GM18511 (cell line): ENCODE results near the gene RHBDD2.
"Not testable (repeated sequence)": the region's sequence is repeated elsewhere in the genome, so short reads cannot be mapped to it uniquely, and the experiment has no call there.

Experiments used
- ATAC-seq: cut with Tn5 transposase; IDR thresholded peaks from one replicate; pipeline ENCODE4 v1.9.1; 2021; ENCODE audit warnings: mild to moderate bottlenecking, moderate library complexity; ENCODE audit not compliant: unreplicated experiment

RHBDD2 gene

DNA sequence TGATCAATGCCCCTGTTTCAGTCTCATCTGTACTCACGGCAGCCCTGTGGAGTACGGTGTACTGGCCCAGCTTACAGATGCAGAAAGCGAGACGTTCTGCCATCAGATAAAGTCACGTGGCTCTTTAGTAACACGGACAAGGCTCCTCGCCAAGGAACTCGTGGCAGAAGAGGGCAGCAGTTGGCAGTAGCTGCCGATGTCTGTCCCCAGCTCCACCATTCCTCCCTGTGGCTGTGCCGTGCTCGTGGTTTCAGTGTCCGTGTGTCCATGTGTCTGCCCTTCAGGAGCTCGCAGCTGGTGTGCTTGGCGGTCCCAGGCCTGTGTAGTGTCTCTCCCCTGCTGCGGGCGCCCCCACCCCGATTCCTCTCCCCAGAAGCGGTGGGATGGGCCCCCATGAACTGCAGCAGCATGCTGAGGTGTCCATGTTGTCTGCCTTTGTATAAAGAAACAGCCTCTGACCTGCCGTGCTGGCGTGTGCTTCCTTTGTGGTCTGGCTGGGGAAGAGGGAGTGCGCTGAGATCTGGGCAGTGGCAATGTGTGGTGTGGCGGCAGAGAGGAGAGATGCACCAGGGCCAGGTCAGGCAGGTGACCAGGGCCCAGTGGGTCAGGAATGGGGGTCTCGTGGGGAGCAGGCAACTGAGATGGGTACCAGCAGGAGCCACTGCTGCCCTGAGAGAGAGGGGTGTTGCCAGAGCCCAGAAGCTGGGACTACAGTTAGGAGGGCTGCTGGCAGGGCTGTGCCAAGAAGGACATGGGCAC lies 9.8 kb downstream of the RHBDD2 start:
- no peak for ATAC-seq

DNA sequence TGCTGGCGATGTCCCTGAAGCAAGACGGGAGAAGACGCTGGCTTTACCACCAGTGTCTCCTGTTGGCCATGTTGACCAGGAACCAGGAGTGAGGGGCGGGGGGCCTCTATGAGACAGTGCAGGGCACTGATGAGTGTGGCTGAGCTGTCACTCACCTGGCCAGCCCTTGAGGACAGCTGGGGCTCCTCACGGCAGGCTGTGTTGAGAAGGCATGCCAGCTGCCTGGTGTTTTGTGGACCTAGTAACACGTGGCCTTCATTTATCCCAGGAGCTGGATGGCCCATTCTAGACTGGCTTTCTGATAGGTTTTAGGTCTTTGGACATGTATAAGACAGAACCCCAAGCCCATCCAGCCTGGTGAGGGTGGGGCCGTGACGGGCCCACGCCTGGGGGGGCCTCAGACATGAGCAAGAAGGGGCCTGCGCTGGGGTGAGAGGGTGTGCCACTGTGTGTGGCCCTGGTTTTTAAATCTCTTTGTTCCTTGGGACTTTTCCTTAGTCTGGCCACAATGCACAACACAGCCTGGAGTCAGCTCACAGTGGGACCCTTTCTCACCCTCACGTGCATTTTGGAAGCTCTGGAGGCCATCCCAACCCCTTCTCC lies 10.5 kb downstream of the RHBDD2 start:
- no peak for ATAC-seq

DNA sequence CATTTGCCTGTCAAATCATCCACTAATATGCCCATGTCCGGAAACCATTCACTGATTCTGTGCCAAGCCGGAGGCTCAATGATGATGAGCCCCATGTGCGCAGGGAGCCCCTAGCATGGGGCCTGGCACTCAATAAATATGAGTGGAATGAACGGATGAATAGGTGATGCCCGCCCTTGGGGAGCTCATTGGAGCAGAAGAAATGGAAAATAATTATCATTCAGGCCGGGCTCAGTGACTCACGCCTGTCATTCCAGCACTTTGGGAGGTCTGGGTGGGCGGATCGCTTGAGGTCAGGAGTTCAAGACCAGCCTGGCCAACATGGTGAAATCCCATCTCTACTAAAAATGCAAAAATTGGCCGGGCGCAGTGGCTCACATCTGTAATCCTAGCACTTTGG lies 11.0 kb downstream of the RHBDD2 start:
- ATAC-seq: no peak

DNA sequence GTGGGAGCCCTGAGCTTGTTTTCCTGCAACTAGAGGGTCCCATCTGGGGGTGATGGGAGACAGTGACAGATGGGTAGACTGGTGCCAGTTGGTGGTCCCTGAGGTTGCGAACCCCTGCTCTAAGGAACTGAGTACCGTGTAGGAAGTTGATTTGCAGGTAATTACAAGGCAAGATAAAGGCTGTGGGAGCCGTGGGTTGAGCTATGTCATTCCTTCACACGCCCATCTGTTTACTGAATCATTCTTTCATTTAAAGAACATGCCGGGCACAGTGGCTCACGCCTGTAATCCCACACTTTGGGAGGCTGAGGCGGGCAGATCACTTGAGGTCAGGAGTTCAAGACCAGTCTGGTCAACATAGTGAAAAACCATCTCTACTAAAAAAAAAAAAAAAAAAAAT lies 12.4 kb downstream of the RHBDD2 start:
- ATAC-seq: not testable (repeated sequence)

DNA sequence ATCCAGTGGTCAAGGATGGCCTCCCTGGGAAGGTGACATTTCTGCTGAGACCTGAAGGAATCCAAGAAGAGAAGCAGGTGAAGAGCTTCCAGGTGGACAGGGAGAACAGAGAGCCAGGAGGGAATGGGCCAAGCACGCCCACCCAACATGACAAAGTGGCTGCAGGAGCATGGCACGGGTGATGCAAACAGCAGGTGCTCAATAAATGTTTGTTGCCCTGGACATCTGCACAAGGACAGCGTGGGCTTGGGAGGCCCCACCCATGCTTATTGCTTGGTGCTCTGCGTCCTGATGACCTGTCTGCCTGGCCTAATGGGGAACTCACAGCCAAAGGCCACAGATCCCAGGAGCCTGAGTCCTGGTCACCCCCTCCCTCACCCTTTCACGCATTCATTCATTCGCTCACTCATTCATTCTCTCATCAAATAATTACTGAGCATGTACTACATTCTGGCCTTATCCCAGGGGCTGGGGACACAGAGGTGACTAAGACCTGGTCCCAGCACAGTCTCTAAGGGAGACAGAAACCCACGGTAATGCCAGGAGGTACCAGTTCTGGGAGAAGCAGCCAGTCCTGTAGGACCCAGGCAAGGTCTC lies 13.1 kb downstream of the RHBDD2 start:
- no peak for ATAC-seq

DNA sequence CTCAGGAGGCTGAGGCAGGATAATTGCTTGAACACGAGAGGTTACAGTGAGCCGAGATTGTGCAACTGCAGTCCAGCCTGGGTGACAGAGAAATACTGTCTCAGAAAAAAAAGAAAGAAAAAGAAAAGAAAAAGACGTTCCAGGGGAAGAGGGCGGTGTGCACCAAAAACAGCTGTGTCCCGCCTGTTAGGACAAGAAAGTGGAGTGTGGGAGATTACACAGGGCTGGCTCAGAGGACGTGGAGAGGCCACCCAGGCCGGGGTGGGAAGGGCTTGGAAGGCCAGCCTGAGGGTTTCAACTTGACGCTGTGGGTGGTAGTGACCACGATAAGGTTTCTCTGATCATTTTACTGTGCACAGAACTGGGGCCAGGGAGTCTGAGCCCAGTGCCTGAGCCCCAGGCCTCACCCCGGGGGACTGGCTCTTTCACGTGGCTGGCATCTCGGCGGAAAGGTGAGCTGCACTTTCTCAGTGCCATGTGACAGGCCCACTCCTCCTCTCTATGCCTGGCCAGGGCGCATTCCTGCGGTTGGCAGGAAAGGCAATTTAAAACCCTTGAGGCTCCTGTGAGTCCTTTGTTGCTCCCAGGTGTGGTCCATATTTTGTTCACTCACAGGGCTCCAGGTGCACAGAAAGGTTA lies 13.9 kb downstream of the RHBDD2 start:
- ATAC-seq: no peak

DNA sequence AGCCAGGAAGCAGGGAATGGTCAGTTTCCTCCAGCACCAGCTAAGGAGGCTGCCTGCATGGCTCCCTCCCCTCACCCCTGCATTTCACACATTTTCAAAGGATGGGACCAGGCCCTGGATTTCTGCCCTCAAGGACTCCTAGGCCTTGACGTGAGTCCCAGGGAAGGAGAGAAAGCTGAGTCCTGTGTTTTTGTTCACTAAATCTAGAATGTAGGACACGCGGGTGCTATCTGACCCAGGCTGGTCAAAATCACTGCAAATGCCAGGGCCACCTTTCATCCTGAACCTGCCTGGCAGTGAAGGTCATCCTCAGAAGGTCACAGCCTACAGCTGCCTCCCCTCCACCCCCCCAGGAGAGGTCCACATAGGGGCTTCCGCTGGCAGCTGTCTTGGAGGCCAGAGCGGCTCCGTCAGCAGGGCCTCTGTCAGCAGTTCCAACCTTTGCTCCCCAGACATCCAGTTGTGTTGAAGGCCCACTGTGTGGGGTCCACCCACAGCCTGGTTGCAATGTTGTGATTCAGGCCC lies 18.0 kb downstream of the RHBDD2 start:
- ATAC-seq: no peak

DNA sequence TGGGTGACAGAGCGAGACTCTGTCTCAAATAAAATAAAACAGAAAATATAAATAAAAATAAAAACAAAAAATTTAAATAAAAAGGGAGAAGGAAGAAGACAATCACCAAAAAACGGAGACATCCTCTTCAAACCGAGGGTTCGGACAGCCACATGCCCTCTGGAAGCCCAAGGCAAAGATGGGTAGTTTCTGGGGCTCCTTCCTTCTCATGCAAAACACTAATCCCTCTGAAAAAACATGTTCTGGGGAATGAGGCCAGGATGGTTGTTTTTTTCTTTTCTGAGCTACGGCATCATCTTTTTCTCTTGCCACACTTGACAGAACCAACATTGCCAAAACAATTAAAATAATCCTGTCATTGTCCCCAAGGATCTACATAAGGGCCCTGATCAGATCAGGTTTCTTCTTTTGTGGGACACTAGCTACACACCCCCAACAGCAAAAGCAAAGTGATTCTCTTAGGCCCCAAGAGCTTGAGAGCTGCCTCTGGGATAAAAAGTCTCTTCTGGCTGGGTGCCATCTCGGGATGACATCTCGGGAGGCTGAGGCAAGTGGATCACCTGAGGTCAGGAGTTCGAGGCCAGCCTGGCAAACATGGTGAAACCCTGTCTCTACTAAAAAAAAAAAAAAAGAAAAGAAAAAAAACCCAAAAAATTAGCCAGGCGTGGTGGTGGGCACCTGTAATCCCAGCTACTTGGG lies 21.9 kb downstream of the RHBDD2 start:
- ATAC-seq: no peak

DNA sequence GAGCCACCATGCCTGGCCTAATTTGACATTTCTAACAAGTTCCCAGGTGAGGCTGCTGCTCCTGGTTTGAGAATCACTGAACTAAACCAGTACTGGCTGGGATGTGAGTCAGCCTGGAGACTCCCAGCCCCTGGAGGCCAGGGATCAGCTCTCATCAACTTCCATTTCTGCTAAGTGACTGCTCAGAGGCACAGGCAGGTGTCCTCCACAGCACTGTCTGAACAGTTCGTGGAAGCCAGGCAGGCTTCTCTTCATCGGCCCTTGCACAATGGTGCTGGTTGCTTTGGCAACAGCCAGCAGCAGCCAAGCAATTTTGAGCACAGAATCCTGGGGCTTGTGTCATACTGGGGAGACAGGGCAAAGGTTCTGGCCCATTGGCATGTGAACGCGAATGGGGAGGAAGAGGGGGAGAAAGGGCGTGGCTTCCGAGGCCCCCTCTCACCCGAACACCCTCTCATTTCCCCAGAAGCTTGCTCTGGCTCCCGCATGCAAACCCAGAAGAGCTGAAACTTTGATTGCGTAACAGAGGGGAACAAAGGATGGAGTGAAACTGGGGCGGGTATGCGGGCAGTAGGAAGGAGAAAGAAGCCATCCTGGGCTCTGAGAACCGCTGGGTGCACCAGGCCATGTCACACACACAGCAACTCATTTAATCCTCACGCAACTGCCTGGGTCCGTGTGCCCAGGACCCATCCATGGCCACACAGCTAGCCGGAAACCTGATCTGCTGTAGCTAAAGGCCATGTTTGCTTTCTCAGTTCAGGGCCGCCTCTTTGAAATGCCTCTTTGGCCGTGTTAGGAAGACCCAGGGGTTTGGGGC lies 27.2 kb downstream of the RHBDD2 start:
- ATAC-seq: no peak

DNA sequence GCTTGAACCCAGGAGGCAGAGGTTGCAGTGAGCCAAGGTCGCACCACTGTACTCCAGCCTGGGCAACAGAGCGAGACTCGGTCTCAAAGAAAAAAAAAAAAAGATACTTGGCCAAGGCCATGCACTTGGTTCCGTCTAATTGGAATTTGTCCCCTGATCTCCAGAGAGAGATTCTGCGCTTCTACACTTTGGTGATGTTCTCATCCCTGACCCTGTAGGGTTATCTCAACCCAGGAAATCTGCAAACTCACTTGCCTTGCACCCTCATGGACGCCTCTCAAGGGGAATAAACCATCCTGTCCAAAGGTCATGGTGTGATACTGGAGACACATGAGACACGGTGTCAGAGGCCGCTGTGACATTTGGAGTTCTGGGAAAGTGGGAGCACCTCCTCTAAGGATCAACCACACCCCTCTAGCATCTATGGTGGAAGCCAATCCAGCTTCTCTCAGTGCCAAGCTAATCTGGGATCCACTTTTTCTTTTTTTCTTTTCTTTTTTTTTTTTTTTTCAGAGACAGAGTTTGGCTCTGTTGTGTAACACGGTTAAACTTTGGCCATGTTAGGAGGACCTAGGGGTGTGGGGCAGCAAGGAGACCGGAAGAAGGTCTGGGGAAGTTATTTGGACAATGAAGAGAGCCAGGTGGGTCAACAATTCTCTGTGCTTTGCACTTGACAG lies 28.3 kb downstream of the RHBDD2 start:
- no peak for ATAC-seq

DNA sequence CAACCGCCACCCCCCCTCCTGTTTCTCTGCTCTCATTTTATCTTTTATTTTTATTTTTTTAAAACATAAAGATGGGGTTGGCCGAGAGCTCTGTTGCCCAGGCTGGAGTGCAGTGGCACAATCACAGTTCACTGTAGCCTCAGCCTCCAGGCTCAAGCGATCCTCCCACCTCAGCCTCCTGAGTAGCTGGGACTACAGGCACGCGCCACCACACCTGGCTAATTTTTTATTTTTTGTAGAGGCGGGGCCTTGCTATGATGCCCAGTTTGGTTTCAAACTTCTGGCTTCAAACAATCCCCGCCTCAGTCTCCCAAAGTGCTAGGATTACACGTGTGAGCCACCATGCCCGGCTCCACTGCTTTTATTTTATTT lies 28.8 kb downstream of the RHBDD2 start:
- not testable (repeated sequence) for ATAC-seq

DNA sequence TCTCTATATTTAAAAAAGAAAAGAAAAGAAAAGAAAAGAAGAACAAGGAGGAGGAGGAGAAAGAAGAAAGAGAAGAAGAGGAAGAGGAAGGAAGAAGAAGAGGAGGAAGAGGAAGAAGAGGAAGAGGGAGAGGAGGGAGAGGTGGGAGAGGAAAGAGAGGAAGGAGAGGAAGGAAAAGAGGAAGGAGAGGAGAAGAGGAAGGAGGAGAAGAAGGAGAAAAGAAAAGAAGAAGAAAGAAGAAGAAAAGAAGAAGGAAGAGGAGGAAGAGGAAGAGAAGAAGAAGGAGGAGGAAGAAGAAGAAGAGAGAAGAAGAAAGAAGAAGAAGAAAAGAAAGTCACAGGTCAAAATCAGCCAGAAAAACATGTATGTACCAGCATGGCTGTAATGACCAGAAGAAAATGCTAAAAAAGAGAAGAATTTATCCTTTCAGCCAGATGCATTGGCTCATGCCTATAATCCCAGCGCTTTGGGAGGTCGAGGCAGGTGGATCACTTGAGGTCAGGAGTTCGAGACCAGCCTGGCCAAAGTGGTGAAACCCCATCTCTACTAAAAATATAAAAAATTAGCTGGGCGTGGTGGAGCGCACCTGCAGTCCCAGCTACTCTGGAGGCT lies 30.8 kb downstream of the RHBDD2 start:
- ATAC-seq: no peak

DNA sequence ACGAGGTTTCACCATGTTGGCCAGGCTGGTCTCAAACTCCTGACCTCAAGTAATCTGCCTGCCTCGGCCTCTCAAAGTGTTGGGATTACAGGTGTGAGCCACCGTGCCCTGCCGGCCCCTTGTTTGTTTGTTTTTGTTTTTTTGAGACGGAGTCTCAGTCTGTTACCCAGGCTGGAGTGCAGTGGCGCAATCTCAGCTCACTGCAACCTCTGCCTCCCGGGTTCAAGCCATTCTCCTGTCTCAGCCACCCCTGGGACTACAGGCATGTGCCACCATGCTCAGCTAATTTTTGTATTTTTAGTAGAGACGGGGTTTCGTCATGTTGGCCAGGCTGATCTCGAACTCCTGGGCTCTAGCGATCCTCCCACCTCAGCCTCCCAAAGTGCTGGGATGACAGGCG lies 32.4 kb downstream of the RHBDD2 start:
- ATAC-seq: not testable (repeated sequence)

DNA sequence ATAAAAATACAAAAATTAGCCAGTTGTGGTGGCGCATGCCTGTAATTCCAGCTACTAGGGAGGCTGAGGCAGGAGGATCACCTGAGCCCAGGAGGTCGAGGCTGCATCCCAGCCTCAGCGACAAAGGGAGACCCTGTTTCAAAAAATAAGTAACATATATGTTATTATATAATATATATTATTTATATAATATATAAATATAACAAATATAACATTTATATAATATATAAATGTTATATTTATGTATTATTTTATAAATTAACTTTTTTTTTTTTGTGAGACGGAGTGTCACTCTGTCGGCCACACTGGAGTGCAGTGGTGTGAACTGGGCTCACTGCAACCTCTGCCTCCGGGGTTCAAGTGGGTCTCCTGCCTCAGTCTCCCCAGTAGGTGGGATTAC lies 34.6 kb downstream of the RHBDD2 start:
- no peak for ATAC-seq

DNA sequence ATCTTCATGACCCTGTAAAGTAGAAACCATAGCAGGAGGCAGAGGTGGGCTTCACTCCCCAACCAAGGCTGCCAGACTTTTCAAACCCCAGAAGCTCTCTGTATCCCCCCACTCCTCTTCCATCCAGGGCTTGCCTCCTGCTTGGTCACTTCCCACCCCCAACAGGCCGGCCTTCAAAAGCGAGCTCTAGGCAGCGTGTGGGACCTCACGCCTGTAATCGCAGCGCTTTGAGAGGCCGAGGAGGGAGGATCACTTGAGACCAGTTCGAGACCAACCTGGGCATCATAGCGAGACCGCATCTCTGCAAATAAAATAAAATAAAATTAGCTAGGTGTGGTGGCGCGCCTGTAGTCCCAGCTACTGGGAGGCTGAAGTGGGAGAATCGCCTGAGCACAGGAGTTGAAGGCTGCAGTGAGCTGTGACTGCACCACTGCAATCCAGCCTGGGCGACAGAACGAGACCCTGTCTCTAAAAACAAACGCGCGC lies 35.4 kb downstream of the RHBDD2 start:
- no peak for ATAC-seq

DNA sequence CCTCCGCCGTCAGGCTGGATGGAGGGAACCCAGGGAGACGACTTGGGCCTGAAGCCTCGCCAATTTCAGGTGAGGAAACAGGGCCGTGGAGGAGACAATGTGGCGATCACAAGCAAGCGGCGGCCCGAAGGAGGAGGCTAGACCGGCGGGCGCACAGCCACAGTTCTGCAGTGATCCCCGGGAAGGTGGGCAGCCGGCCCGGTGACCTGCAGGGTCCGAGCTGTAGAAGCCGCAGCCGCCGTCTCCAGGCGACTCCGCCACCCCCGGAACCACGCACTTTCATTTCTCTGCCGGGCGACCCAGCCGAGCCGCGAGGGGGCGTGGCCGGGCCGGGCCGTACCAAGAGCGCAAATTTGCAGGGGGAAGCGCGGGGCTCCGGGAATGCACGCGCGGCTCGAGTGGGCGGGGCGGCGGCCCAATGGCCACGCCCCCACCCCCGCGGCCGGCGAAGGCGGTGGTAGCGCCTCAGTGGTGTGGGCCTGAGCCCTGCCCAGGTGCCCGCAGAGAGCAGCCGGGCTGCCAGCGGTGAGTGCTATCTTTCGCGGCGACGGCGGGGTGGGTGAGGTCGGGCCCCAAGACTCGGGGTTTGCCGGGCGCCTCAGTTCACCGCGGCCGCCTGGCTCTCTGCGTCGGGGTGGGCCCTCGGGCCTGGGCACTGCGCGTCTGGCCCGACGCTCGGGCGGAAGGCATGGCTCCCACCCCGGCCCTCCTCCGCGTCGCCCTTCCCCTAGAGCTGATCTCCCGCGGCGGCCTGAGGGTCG lies 36.0 kb downstream of the RHBDD2 start, which contains the start of gene POR:
TSS of gene POR (plus strand) at position 501 of the 761 bp plus-strand sequence. CDS start 38,847 bp downstream, outside the sequence.
- ATAC-seq: peak; percentile 97

DNA sequence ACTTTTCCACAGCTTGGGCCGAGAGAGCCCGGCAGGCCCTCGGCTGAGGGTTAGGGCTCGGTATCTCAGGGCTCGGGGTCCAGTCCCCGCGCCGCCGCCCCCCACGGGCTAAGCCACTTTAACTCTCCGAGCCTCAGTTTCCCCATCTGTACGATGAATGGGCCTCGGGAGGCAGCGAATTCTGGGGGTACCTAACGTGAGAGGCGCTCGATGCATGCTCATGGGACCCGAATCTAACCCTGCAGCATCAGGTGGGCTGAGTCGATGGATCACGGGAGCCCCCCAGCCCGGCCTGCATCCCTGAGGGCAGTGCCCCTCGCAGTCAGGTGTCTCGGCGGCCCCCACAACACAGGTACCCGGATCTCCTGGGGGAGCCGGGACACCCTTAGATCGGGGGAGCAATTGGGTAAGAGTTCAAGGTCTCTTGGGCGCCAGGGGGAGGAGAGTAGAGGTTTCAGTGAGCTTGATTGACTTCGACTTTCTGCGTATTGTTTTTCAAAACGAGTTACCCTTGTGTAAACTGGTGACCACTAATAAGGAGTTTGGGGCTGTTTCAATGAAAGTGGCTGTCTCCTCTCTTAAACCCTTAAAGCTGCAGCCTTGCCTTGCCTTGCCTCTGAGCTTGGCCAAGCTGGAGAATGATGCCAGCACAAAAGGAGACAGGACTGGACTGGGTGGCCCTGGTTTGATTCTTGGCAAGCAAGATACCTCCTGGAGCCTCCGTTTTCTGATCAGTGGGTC lies 36.8 kb downstream of the RHBDD2 start:
- peak; percentile 25 for ATAC-seq
